Cardiac fibroblast (primary cell): Measurements from ENCODE around the gene KCNF1.
"Not testable (repeated sequence)": the region's sequence is repeated elsewhere in the genome, so short reads cannot be mapped to it uniquely, and the experiment has no call there.

ENCODE experiments used
- DNase-seq, 2 donors: peaks; one replicate each; pipeline versions ENCODE4 v3.0.0 to v3.0.0-alpha.2; 2010; ENCODE audit warnings: low read depth in 2 of 2
- H3K4me3 ChIP-seq, 2 donors: replicated peaks in 1 of 2; 1 replicate in 1 of 2; 2 replicates in 1 of 2; pipeline ENCODE4 v1.5.1; 2011; ENCODE audit warnings: low read depth in 2 of 2, low read length in 2 of 2, mild to moderate bottlenecking in 2 of 2, moderate library complexity in 1 of 2
- CTCF ChIP-seq: IDR thresholded peaks from one replicate; pipeline ENCODE4 v1.5.1; 2011; ENCODE audit warnings: low read depth, mild to moderate bottlenecking, low read length, inconsistent platforms

The KCNF1 gene

DNA sequence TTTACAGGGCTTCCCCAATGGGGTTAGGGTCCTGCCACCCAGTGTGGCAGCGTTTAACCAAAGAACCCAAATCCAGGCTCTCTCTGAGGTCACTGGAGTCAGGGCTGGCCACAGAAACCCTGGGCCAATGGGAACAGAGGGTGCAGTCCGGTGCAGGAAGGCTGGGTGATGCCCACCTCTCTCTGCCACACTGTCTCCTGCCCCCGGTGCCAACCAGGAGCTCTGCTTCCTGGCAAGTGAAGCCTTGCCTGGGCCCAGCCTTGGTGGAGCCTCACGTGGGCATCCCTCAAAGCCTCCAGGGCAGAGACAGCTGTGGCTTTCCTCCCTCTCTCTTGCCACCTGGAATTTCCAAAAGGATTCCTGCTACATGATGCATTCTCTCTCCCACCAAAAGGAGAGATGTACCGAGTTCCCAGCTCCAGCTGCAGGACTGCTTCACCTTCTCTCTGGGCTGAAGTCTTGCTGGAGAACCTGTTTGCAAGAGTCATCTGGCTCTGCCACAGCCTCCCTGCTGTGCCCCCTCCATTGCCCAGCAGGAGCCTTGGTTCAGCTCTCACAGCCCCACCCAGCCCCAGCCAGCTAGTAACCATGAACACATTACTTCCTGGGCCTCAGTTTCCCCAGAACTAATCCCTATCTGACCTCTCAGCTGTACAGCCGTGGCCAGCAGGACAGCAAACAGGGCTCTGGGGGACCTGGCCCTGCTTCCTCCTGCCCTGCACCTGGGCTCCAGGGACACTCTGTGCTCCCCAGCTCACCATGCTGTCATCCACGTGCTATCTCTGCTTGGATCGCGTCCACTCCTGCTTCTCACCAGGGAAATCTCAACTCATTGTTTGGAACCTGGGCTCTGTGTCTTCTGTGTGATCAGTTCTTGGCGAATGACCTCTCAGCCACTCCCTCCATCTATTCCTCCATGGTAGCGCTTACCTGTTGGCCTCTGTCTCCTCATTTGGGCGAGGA is 43.4 kb downstream of the KCNF1 start:
- H3K4me3 ChIP-seq = no peak overlapping the region
- DNase-seq = no peak
- no peak for TF ChIP-seq CTCF

DNA sequence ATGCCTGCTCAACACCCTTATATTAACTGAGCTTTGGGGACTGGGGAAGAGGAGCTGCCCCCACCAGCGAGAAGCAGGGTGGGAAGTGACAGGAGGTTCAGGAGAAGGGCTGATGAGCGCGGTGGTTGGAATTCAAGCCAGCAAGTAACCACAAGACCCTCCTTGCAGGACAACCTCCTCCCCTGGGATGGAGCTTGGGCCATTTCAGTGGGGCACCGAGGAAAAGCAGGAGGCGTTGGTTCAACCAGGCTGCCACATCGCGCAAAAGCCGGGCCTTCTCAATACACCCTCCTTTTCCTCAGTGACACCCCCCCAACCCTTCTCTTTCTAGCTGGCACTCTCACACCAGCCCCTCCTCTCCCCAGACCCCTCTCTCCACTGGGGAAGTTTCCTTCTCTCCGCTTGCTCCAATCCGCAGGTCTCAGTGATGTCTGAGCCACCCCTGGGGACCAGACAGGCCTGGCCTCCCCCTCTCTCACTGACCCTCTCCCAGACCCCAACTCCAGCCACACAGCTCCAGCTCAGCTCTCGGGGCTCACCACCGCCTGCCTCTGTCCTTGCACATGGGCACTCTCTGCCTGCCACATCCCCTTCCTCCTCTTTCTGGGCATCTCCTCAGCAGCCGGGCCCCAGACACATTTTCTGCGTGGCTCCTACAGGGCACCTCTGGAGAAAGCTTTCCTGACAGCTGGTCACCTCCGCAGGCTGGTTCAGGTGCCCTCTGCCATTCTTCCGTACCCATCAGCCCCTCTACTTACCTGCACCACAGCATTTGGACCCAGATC is 44.5 kb downstream of the KCNF1 start:
- no peak for DNase-seq
- no peak overlapping the region for H3K4me3 ChIP-seq
- TF ChIP-seq CTCF = no peak

DNA sequence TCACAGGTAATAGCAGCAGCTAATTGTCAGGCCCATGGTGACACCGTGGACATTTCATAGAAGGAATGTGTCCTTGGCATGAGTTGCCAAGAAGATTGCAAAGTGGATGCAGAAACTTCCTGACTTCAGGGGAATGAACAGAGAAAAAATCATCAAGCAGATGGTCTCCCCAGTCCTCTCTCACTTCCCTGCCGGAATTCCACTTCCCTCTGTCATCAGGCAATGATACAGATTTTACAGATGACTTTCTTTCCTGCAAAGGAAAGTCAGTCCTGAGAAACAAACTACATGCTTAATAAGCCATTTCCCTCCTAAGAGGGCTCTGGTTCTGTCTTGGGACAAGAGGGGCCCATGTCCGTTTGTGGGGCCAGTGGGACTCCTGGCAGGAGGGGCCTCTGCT is 45.7 kb downstream of the KCNF1 start:
- no peak overlapping the region for H3K4me3 ChIP-seq
- TF ChIP-seq CTCF = no peak
- no peak for DNase-seq

GRCh38 chr2:10958452-10958851 is 46.7 kb downstream of the KCNF1 start:
- DNase-seq = peak in 1 of 2 donors; percentile 29
- H3K4me3 ChIP-seq = not testable (repeated sequence)

GRCh38 chr2:10960606-10961489 is 49.1 kb downstream of the KCNF1 start:
- TF ChIP-seq CTCF = no peak
- H3K4me3 ChIP-seq = no peak overlapping the region
- no peak for DNase-seq

DNA sequence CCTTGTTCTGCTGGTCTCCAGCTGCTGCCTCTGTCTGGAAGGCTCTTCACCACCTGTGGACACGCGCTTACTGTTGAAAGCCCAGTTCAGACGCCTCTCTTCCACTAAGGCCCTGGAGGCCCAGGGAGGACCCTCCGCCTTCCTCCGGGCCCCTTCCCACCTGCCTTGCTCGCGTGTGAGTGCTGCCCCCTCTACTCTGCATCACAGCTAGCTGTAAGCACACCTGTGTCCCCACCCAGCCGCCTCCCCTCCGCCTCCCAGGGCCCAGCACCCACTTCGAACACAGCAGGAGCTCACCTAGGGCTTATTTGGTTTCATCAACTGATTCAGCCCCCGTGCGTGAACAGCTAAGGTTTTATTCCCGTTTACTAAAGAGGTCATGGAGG is 49.7 kb downstream of the KCNF1 start:
- H3K4me3 ChIP-seq = no peak overlapping the region
- DNase-seq = no peak
- no peak for TF ChIP-seq CTCF
